ENCODE data around the gene ZNF207. TPM values are rescaled to one million over a fixed set of nuclear protein-coding genes. Genes with fewer than 3 reads are reported as not detected.

The ZNF207 gene
- total and polyA plus RNA-seq, 2 of the 8 experiments (the other 6 are each of a cell fraction or from before 2014, with no cell fraction given): 268 to 286 TPM

DNA sequence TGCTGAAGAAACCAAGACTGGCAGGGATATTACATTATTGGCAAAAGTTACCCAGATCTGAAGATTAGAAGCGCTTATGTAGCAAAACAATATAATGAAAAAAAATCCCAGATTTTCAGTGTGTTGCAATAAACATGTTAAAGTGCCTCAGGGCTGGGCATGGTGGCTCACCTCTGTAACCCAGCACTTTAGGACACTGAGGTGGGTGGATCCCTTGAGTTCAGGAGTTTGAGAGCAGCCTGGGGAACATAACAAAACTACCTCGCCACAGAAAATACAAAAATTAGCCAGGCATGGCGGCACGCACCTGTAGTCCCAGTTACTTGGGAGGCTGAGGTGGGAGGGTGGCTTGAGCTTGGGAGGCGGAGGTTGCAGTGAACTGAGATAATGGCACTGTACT is 6.8 kb downstream of the ZNF207 start:
- H4K20me1 ChIP-seq (replicated peaks in 1 of 2; ENCODE audit: control insufficient read depth in 1 of 2, insufficient read depth in 2 of 2, low read length in 2 of 2): peaks cover 26 to 28% of the 10 kb centered on the region in 2 experiments

More for the DNA sequence above, 6.8 kb downstream of the ZNF207 start:
- Histone ChIP-seq H2AK5ac (ENCODE audit: low read depth, low read length) (no peak overlapping the region), H2BK15ac (ENCODE audit: low read length) (no peak overlapping the region), H2BK5ac (ENCODE audit: low read depth, low read length) (no peak overlapping the region), H2AFZ (ENCODE audit: low read length) (no peak overlapping the region), H3K4me1 (replicated peaks in 1 of 4; ENCODE audit: control insufficient read depth in 3 of 4, insufficient read depth in 4 of 4, low read length in 3 of 4) (no peaks in the 10 kb centered on the region; a peak in 1 of 7 replicates), H3K4me3 (ENCODE audit: extremely low read depth in 1 of 4, insufficient read depth in 2 of 4, low read depth in 3 of 4, low read length in 4 of 4) (no peak overlapping the region), H3K23ac (ENCODE audit: insufficient read length) (no peak overlapping the region), H3K4ac (replicated peaks; ENCODE audit: insufficient read length, low read depth, low read length) (no peak overlapping the region), H3K79me1 (ENCODE audit: low read depth, low read length) (peaks cover 4% of the 10 kb centered on the region; the same call in 1 of the 2 replicates), H3K4me2 (ENCODE audit: insufficient read depth in 1 of 2, low read depth in 2 of 2, low read length in 2 of 2) (no peak overlapping the region), H4K91ac (replicated peaks; ENCODE audit: insufficient read length, low read length) (no peak overlapping the region), H3K9me3 (ENCODE audit: insufficient read depth in 2 of 2, low read depth in 1 of 2, low read length in 1 of 2) (no peaks in the 10 kb centered on the region), H2BK12ac (ENCODE audit: low read depth, low read length) (no peak overlapping the region), H3K27ac (ENCODE audit: low read depth, low read length) (no peak overlapping the region), H3K27me3 (replicated peaks in 1 of 4; ENCODE audit: control insufficient read depth in 3 of 4, extremely low read depth in 1 of 4, insufficient read depth in 3 of 4, low read length in 3 of 4) (no peaks in the 10 kb centered on the region), H2BK20ac (ENCODE audit: low read length) (no peak overlapping the region), H3K14ac (ENCODE audit: insufficient read length) (no peak overlapping the region), H3K56ac (replicated peaks; ENCODE audit: insufficient read length, low read depth, low read length) (no peak overlapping the region), H3K9ac (replicated peaks in 1 of 4; ENCODE audit: extremely low read depth in 1 of 4, low read depth in 3 of 4, low read length in 3 of 4) (no peak overlapping the region), H3K79me2 (ENCODE audit: control insufficient read depth in 1 of 2, insufficient read depth in 2 of 2, low read length in 2 of 2) (peaks cover 34 to 92% of the 10 kb centered on the region in 2 experiments), H3K36me3 (ENCODE audit: control insufficient read depth in 2 of 4, insufficient read depth in 4 of 4, low read length in 3 of 4) (peaks cover 14 to 90% (median 44%) of the 10 kb centered on the region in 4 experiments), H4K5ac (ENCODE audit: insufficient read length, low read depth, low read length) (no peak overlapping the region), H2BK120ac (replicated peaks; ENCODE audit: low read depth, low read length) (no peak overlapping the region), H3K23me2 (ENCODE audit: low read depth, low read length) (no peaks in the 10 kb centered on the region), H3K18ac (ENCODE audit: extremely low read depth, low read length) (no peak overlapping the region), H4K8ac (ENCODE audit: extremely low read depth, insufficient read depth, low read length) (peak overlapping the region; percentile 22; the same call in 1 of the 2 replicates)
- 90% methylated on average over 5 of the region's 5 CpGs; no CpG with 5 or more reads in 1 of the 2 experiments for WGBS, 2 experiments (ENCODE audit: extremely low coverage in 1 of 2, insufficient coverage in 1 of 2, insufficient read length in 1 of 2, insufficient replicate concordance in 2 of 2, low coverage in 1 of 2, low lambda C conversion rate in 2 of 2, missing lambda C conversion rate in 1 of 2)
- DNase-seq (ENCODE audit: low read depth in 1 of 2, low spot score in 2 of 2): no peak
- no peak for FAIRE-seq
- TF ChIP-seq CEBPB (IDR thresholded peaks at IDR 0.05; ENCODE audit: low read depth, low read length): no peak
- TF ChIP-seq, protein P1, sequence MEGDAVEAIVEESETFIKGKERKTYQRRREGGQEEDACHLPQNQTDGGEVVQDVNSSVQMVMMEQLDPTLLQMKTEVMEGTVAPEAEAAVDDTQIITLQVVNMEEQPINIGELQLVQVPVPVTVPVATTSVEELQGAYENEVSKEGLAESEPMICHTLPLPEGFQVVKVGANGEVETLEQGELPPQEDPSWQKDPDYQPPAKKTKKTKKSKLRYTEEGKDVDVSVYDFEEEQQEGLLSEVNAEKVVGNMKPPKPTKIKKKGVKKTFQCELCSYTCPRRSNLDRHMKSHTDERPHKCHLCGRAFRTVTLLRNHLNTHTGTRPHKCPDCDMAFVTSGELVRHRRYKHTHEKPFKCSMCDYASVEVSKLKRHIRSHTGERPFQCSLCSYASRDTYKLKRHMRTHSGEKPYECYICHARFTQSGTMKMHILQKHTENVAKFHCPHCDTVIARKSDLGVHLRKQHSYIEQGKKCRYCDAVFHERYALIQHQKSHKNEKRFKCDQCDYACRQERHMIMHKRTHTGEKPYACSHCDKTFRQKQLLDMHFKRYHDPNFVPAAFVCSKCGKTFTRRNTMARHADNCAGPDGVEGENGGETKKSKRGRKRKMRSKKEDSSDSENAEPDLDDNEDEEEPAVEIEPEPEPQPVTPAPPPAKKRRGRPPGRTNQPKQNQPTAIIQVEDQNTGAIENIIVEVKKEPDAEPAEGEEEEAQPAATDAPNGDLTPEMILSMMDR (IDR thresholded peaks at IDR 0.05; ENCODE audit: control extremely low read depth in 1 of 3, insufficient read depth in 1 of 3, low read depth in 1 of 3, low read length in 3 of 3): no peak
- POLR2A ChIA-PET (ENCODE audit: partially characterized antibody): interaction anchor here (0.8 to 8.0 kb wide), 4 partner anchors 13 to 95 kb away, joined by 3 to 65 read pairs (median 6); no protein-coding TSS in a partner anchor
- CTCF ChIA-PET (ENCODE audit: partially characterized antibody): no interaction called here
